GM12891 (cell line): ENCODE results near the gene CSNK1A1L.

ENCODE experiments used
- POLR2A ChIP-seq: IDR thresholded peaks from 2 replicates; pipeline ENCODE4 v1.6.1; 2011; ENCODE audit warnings: low read depth, low read length, control low read depth
- SPI1 ChIP-seq: IDR thresholded peaks from 2 replicates; pipeline ENCODE4 v1.6.1; 2011; ENCODE audit warnings: low read depth, low read length, control low read depth

DNA sequence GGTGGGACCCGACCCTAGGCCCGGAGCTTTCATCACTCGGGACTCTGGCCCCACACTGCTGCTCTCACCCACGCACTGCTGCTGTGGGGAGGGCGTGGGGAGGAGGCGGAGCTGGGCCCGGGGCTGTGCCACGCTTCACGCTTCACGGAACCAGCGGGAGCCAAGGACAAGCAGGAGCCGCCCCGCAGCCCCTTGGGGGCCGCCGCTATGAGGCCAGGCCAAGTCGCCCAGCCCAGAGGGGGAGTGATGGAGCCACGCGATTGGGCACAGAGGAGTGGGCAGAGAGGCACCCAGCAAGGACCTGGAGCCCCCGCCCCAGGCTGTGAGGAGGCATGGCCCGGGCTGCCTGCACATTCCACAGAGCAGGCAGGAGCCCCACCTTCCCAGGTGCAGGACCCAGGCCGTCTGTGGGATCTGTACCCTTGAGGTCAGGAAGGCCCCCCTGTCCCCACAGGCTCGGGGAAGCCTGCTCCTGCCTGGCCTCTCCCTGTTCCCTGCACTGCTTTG is 35.8 kb downstream of the CSNK1A1L start:
- no peak for TF ChIP-seq POLR2A
- TF ChIP-seq SPI1 = no peak
